ENCODE results near the gene EIF3L. TPM values are rescaled to one million over a fixed set of nuclear protein-coding genes. Genes with fewer than 3 reads are reported as not detected.

The EIF3L gene
- total RNA-seq, 1 donor from 2014 or later, result 718 TPM

DNA sequence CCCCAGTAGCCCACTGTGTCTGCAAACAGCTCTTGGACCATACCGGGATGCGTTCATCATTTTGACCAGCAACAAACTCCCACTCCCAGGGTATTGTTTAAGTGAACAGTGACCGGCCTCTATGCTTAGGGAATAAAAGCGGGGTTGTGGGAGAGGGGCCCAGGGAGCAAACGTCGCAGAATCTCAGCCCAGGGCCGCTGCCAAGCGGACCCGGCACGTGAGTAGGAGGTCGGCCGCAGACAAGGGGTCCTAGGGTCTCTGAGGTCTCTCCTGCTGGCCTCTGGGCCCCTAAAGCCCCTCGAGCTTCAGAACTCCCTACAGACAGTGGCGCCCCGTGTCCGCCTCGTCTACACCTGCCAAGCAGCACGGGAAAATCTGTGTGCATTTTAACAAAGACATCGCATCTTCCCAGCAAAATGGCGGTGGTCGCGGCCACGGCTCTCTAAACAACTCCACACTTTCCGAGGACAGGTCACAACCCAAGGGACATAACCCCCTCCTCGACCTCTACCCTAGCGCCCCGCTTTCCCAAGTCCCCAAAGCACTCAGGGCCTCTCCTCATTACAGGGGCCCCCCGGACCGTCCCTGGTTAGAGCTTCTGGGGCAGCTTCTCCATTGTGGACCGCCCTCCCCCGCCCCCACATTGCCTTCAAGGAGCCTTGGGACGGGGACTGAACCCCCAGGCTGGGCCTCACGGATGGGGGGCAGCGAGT is 45.4 kb upstream of the EIF3L start:
- ChIA-PET CTCF (no interaction called here), POLR2A (interaction anchor here (0.6 to 1.2 kb wide), 2 partner anchors 28 to 71 kb away, joined by 3 to 4 read pairs; no protein-coding TSS in a partner anchor)
- Mint-ChIP-seq H3K27me3 (peaks cover 45% of the 10 kb centered on the region), H3K9me3 (no peaks in the 10 kb centered on the region), H3K27ac (no peak overlapping the region), H3K4me3 (peak overlapping the region; percentile 41), H3K4me1 (peaks cover 49% of the 10 kb centered on the region), H3K36me3 (ENCODE audit: low read depth) (no peaks in the 10 kb centered on the region)
- DNase-seq, result no peak
- intact Hi-C loops (cut with micrococcal nuclease), result no loop called here
- no peak for ATAC-seq (ENCODE audit: low read depth)
- TF ChIP-seq, protein P1, sequence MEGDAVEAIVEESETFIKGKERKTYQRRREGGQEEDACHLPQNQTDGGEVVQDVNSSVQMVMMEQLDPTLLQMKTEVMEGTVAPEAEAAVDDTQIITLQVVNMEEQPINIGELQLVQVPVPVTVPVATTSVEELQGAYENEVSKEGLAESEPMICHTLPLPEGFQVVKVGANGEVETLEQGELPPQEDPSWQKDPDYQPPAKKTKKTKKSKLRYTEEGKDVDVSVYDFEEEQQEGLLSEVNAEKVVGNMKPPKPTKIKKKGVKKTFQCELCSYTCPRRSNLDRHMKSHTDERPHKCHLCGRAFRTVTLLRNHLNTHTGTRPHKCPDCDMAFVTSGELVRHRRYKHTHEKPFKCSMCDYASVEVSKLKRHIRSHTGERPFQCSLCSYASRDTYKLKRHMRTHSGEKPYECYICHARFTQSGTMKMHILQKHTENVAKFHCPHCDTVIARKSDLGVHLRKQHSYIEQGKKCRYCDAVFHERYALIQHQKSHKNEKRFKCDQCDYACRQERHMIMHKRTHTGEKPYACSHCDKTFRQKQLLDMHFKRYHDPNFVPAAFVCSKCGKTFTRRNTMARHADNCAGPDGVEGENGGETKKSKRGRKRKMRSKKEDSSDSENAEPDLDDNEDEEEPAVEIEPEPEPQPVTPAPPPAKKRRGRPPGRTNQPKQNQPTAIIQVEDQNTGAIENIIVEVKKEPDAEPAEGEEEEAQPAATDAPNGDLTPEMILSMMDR (IDR thresholded peaks at IDR 0.05), result no peak

DNA sequence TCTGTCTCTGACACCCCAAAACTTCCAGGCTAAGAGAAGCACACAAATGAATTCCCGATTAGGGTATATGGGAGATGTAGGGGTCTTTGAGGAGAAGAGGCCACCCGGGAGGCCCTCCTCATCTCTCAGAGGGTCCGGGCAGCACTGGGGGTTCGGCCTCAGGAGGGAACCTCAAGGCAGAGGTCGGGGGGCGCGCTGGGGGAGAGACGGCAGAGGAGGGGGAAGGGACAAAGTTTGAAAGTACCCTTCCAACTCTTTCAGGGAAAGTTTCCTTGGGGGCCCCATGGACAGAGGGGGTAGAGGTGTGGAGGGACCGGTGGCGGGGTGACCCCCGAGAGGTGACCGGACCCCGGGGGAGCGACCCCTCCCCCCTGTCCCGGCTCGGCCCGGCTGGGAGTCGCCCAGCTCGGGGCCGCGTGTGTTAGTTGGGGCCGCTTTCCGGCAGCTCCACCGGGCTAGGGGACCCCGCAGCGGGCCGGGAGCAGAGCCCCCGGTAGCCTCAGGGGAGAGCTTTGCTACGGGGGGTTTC is 44.8 kb upstream of the EIF3L start:
- no peak for ATAC-seq (ENCODE audit: low read depth)
- H3K4me3 Mint-ChIP-seq, result peak overlapping the region; percentile 41
- DNase-seq, result no peak
- ChIA-PET POLR2A (interaction anchor here (0.6 to 1.2 kb wide), 5 partner anchors 22 to 1679 kb away, joined by 3 read pairs; partner anchors contain the start of gene ANKRD54), CTCF (no interaction called here)
- peaks cover 47% of the 10 kb centered on the region for H3K4me1 Mint-ChIP-seq
- H3K27me3 Mint-ChIP-seq, result peaks cover 47% of the 10 kb centered on the region
- TF ChIP-seq, protein P1 (IDR thresholded peaks at IDR 0.05), result no peak
- intact Hi-C loops (cut with micrococcal nuclease), result no loop called here
- H3K36me3 Mint-ChIP-seq (ENCODE audit: low read depth), result no peaks in the 10 kb centered on the region
- no peaks in the 10 kb centered on the region for H3K9me3 Mint-ChIP-seq
- no peak overlapping the region for H3K27ac Mint-ChIP-seq

DNA sequence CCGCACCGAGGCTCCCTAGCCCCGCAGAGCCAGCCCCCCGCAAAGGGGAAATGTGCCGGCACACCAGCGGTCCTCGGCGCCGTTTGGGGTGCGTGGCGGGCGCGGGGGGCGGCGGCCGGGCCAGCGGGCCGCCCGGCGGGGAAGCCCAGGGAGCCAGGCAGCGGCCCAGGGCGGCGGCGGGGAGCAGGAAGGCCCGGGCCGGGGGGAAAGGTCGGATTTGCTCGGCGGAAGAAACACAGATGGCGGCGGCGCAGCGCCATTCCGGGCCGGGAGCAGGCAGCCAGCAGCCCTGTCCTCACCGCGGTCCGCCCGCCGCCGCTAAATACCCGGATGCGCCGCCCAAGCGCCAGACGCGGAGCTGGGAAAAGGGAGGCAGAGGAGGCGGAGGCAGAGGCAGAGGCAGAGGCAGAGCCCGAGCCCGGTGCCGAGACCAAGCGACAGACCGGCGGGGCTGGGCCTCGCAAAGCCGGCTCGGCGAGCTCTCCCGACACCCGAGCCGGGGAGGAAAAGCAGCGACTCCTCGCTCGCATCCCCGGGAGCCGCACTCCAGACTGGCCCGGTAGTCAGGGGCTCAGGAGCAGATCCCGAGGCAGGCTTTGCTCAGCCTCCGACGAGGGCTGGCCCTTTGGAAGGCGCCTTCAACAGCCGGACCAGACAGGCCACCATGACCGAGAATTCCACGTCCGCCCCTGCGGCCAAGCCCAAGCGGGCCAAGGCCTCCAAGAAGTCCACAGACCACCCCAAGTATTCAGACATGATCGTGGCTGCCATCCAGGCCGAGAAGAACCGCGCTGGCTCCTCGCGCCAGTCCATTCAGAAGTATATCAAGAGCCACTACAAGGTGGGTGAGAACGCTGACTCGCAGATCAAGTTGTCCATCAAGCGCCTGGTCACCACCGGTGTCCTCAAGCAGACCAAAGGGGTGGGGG is 44.1 kb upstream of the EIF3L start:
- ChIA-PET POLR2A (interaction anchor here (0.6 to 1.2 kb wide), 5 partner anchors 23 to 1678 kb away, joined by 3 read pairs; partner anchors contain the start of gene ANKRD54), CTCF (no interaction called here)
- TF ChIP-seq, protein P1 (IDR thresholded peaks at IDR 0.05), result no peak
- Mint-ChIP-seq H3K27me3 (peaks cover 49% of the 10 kb centered on the region), H3K27ac (no peak overlapping the region), H3K4me1 (peaks cover 47% of the 10 kb centered on the region), H3K36me3 (ENCODE audit: low read depth) (no peaks in the 10 kb centered on the region), H3K4me3 (peak overlapping the region; percentile 66), H3K9me3 (no peaks in the 10 kb centered on the region)
- peak; percentile 34 for DNase-seq
- ATAC-seq (ENCODE audit: low read depth), result no peak
- intact Hi-C loops (cut with micrococcal nuclease), result no loop called here

DNA sequence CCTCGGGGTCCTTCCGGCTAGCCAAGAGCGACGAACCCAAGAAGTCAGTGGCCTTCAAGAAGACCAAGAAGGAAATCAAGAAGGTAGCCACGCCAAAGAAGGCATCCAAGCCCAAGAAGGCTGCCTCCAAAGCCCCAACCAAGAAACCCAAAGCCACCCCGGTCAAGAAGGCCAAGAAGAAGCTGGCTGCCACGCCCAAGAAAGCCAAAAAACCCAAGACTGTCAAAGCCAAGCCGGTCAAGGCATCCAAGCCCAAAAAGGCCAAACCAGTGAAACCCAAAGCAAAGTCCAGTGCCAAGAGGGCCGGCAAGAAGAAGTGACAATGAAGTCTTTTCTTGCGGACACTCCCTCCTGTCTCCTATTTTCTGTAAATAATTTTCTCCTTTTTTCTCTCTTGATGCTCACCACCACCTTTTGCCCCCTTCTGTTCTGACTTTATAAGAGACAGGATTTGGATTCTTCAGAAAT is 43.4 kb upstream of the EIF3L start:
- POLR2A ChIA-PET, result no interaction called here
- Mint-ChIP-seq H3K36me3 (ENCODE audit: low read depth) (no peaks in the 10 kb centered on the region), H3K4me1 (peaks cover 47% of the 10 kb centered on the region), H3K27ac (no peak overlapping the region), H3K9me3 (no peaks in the 10 kb centered on the region), H3K27me3 (peaks cover 46% of the 10 kb centered on the region), H3K4me3 (peak overlapping the region; percentile 66)
- TF ChIP-seq, protein P1 (IDR thresholded peaks at IDR 0.05), result no peak
- intact Hi-C loops (cut with micrococcal nuclease), result loop anchor here (2.0 kb wide), 1 partner anchor 59 kb away; no protein-coding TSS in a partner anchor
- DNase-seq, result no peak
- ATAC-seq (ENCODE audit: low read depth), result no peak
- CTCF ChIA-PET, result no interaction called here
